K562 (cell line): ENCODE measurements around the gene NCAPG2. TPM values are rescaled to one million over a fixed set of nuclear protein-coding genes. Genes with fewer than 3 reads are reported as not detected.

Source experiments
- ATAC-seq: fragments of 200-7000 bp; cut with Tn5 transposase; 3 replicates; pipeline ENCODE4 v1.9.1; 2020; ENCODE audit warnings: moderate library complexity
- BruUV-seq: library from RNA; stranded (reverse); fragments of 400-500 nt; replicated peaks from 2 replicates; lab custom pipeline; 2021; lab: Mats Ljungman, UMichigan
- CTCF ChIA-PET: fragments of 300-600 bp; formaldehyde crosslinking; extraction: SDS; loops from one replicate; lab custom pipeline; 2021; ENCODE audit warnings: low intra/inter-chr PET ratio; lab: Yijun Ruan, JAX
- POLR2A ChIA-PET: fragments of 300-600, 350-650 bp; sonication (Branson Sonifier 250); formaldehyde crosslinking; extraction: SDS; loops from one replicate; lab custom pipeline; 2021; ENCODE audit warnings: antibody characterized with exemption, inconsistent platforms; lab: Yijun Ruan, JAX
- DNase-seq, 4 experiments: peaks; one replicate each; pipeline versions ENCODE4 v3.0.0 to v3.0.0-alpha.2; 2011 to 2018; ENCODE audit warnings: low spot score in 3 of 4, mixed read lengths in 3 of 4; ENCODE audit errors: extremely low read depth in 1 of 4
- FAIRE-seq: peaks from 2 replicates; lab custom pipeline; 2011; peaks lifted over from hg19 to GRCh38; lab: Jason Lieb, UNC
- H2AFZ ChIP-seq: 2 replicates; pipeline ENCODE4 v1.6.0; 2011; ENCODE audit warnings: low read depth, low read length, control low read depth, inconsistent platforms
- H3K27ac ChIP-seq: fragments of 200-600 bp; 3 replicates; pipeline ENCODE4 v1.8.0; 2011; ENCODE audit warnings: low read depth, mild to moderate bottlenecking, control low read depth, inconsistent platforms, low read length, moderate library complexity, mixed read lengths; ENCODE audit errors: extremely low read depth
- H3K27me3 ChIP-seq, 2 experiments: fragments of 300-600 bp in 1 of 2; 2 replicates in 1 of 2; 3 replicates in 1 of 2; pipeline versions ENCODE4 v1.6.0 to v1.8.0; 2011; ENCODE audit warnings: inconsistent platforms in 2 of 2, low read length in 2 of 2, mild to moderate bottlenecking in 1 of 2, mixed read lengths in 1 of 2, moderate library complexity in 1 of 2; ENCODE audit not compliant: control insufficient read depth in 2 of 2, insufficient read depth in 2 of 2
- H3K36me3 ChIP-seq: fragments of 300-600 bp; 3 replicates; pipeline ENCODE4 v1.8.0; 2011; ENCODE audit warnings: mild to moderate bottlenecking, low read length, inconsistent platforms; ENCODE audit not compliant: control insufficient read depth, insufficient read depth
- H3K4me1 ChIP-seq, 2 experiments: fragments of 200-600 bp in 1 of 2; replicated peaks in 1 of 2; 2 replicates in 1 of 2; 3 replicates in 1 of 2; pipeline versions ENCODE4 v1.5.1 to v1.8.0; 2011; ENCODE audit warnings: inconsistent platforms in 2 of 2, low read length in 2 of 2, mild to moderate bottlenecking in 1 of 2, mixed read lengths in 1 of 2, moderate library complexity in 1 of 2; ENCODE audit not compliant: control insufficient read depth in 2 of 2, insufficient read depth in 2 of 2
- H3K4me2 ChIP-seq: 2 replicates; pipeline ENCODE4 v1.6.1; 2011; ENCODE audit warnings: low read length, control low read depth, inconsistent platforms, mixed read lengths; ENCODE audit not compliant: insufficient read depth
- H3K4me3 ChIP-seq: fragments of 200-600 bp; sonication (generic), shearing (Covaris generic); 2 replicates; pipeline ENCODE4 v1.5.1; 2016; ENCODE audit warnings: control low read depth, inconsistent platforms
- H3K79me2 ChIP-seq: fragments of 200-600 bp; 3 replicates; pipeline ENCODE4 v1.8.0; 2011; ENCODE audit warnings: low read length, inconsistent platforms; ENCODE audit not compliant: control insufficient read depth, insufficient read depth
- H3K9ac ChIP-seq, 2 experiments: 2 replicates each; pipeline versions ENCODE4 v1.6.0 to v1.6.1; 2011; ENCODE audit warnings: low read depth in 2 of 2, low read length in 2 of 2, control low read depth in 1 of 2, inconsistent platforms in 1 of 2, mild to moderate bottlenecking in 1 of 2, mixed read lengths in 1 of 2; ENCODE audit not compliant: insufficient read depth in 1 of 2
- H3K9me1 ChIP-seq: one replicate; pipeline ENCODE4 v1.6.0; 2011; ENCODE audit warnings: inconsistent platforms, mild to moderate bottlenecking, low read length, moderate library complexity; ENCODE audit not compliant: control insufficient read depth, insufficient read depth
- H3K9me3 ChIP-seq: replicated peaks from 2 replicates; pipeline ENCODE4 v1.5.1; 2011; ENCODE audit warnings: low read depth, low read length, inconsistent platforms; ENCODE audit not compliant: control insufficient read depth, insufficient read depth
- H4K20me1 ChIP-seq: replicated peaks from 2 replicates; pipeline ENCODE4 v1.6.1; 2011; ENCODE audit warnings: low read length, inconsistent platforms, mixed read lengths; ENCODE audit not compliant: control insufficient read depth, insufficient read depth
- BDP1 ChIP-seq: IDR thresholded peaks from 3 replicates; pipeline ENCODE4 v1.6.1; 2011; ENCODE audit not compliant: insufficient read length, insufficient read depth
- ELF1 ChIP-seq: fragments of 200-800 bp; sonication (Bioruptor generic); IDR thresholded peaks from 2 replicates; pipeline ENCODE4 v1.6.1; 2016; ENCODE audit warnings: missing genetic modification characterization, missing compliant biosample characterization
- MYC ChIP-seq, 2 experiments: fragments of 250-450 bp in 1 of 2; sonication (Bioruptor Pico) in 1 of 2; IDR thresholded peaks; 2 replicates each; pipeline versions ENCODE4 v1.5.1 to v1.6.1; 2012 to 2021; ENCODE audit warnings: low read depth in 2 of 2, borderline replicate concordance in 1 of 2, improper control_type of control experiment in 1 of 2, low read length in 1 of 2, mild to moderate bottlenecking in 1 of 2, moderate library complexity in 1 of 2
- ZSCAN32 ChIP-seq: fragments of 450-650 bp; formaldehyde crosslinking; IDR thresholded peaks from 2 replicates; pipeline ENCODE4 v1.4.0; 2020; ENCODE audit warnings: mild to moderate bottlenecking, moderate library complexity
- WGBS: fragments of 100-300 bp; shearing (Covaris generic); methylation state at CpG from one replicate; pipeline ENCODE4 v1.1.6; 2016; ENCODE audit warnings: low coverage, mixed read lengths; ENCODE audit not compliant: insufficient coverage; ENCODE audit errors: missing lambda C conversion rate; 5-methylcytosine and 5-hydroxymethylcytosine counted together
- in situ Hi-C: fragments of 300-500 bp; cut with MboI; formaldehyde crosslinking; loops from 4 replicates; pipeline ENCODE4 v1.15.0; 2018; ENCODE audit warnings: inconsistent platforms, mixed read lengths
- intact Hi-C: fragments of 100-400 bp; cut with micrococcal nuclease; formaldehyde crosslinking; loops from 2 replicates; pipeline ENCODE4 v1.14.2; 2022
- polyA plus RNA-seq, 8 experiments: library from polyadenylated mRNA; depleted of rRNA in 4 of 8; stranded (reverse) in 5 of 8; unstranded in 3 of 8; fragments of >200 nt; fragmentation: Nextera tagmentation in 2 of 8; fragmentation: Illumina TruSeq in 1 of 8; extraction: Ambion mirVana in 2 of 8; extraction: Trizol in 1 of 8; gene quantifications; 2 replicates each; pipeline versions ENCODE4 v1.2.1 to v1.2.3, GENCODE V29; 2011 to 2014; ENCODE audit warnings: inconsistent platforms in 1 of 8, missing spikeins in 1 of 8
- total RNA-seq, 7 experiments: library from RNA; depleted of rRNA in 6 of 7; stranded (reverse); fragments of >200 nt in 6 of 7; fragmentation: Illumina TruSeq in 2 of 7; extraction: Trizol in 2 of 7; gene quantifications; 2 replicates each; pipeline versions ENCODE4 v1.2.1 to v1.2.3, GENCODE V29; 2011 to 2021; ENCODE audit warnings: low replicate concordance in 1 of 7
- TF ChIP-seq, protein P1 (sequence below): fragments of 250-450 bp; sonication (Bioruptor Pico); IDR thresholded peaks from 2 replicates; pipeline ENCODE4 v1.8.0; 2022; ENCODE audit warnings: inconsistent platforms, mild to moderate bottlenecking, moderate library complexity, borderline replicate concordance

NCAPG2 gene
- total and polyA plus RNA-seq, 9 of the 15 experiments (the other 6 are each of a cell fraction or from before 2014, with no cell fraction given), result 21.5 to 127 (median 86.1) TPM

DNA sequence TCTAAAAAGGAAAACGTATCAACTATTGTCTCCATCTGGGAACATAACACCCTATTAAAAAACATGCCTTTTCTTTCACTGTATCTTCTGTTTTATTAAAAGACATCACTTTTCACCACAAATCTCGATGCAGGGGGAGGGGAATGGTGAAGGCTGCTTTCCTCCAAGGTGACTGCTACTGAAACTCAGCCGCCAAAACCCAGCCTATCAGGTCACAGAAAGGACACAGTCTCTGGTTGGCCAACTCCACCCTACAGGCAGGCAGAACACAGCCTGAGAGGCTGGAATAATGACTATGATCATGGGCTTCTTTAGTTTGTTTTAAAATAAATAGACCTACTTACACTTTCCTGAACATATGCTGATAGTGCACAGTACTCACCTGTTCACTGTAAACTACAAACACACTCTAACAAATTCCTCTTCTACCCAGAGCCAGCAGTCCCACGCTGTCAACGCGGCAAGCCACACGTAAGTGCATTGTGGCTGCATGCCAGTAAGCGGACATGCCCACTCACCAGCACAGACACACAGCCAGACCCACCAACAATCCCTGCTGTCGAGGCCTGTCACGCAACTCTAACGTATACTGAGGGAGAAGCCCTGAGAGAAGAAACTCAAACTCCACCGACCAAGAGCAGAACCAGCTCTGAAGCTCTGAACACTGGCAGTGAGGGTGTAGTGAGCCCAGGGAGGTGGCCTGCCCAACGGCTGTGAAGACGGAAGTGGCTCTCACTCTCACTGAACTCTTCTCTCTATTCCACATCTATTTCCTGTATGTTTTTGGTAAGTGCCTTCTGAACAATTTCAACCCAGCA is 41.8 kb downstream of the NCAPG2 start:
- H3K27ac ChIP-seq, result no peak overlapping the region
- H3K9me3 ChIP-seq, result no peaks in the 10 kb centered on the region
- FAIRE-seq (no peak), DNase-seq (no peak), ATAC-seq (no peak)
- H3K9me1 ChIP-seq, result peaks cover 5% of the 10 kb centered on the region
- no peaks in the 10 kb centered on the region for H3K4me1 ChIP-seq
- no TSS peak for BruUV-seq
- ChIA-PET CTCF (no interaction called here), POLR2A (interaction anchor here (1.0 to 1.4 kb wide), 2 partner anchors 9 to 18 kb away, joined by 3 to 6 read pairs; no protein-coding TSS in a partner anchor)
- whole genome bisulfite sequencing, result 86% methylated on average over 14 of the region's 14 CpGs
- no peak overlapping the region for H2AFZ ChIP-seq
- TF ChIP-seq ELF1 (no peak), ZSCAN32 (CRISPR knock-in tag) (no peak), BDP1 (no peak), MYC (IDR thresholded peaks at IDR 0.05; ENCODE audit: low read depth, low read length) (no peak), MYC (CRISPR knock-in tag; IDR thresholded peaks at IDR 0.05; ENCODE audit: borderline replicate concordance, low read depth) (no peak)
- TF ChIP-seq, protein P1, sequence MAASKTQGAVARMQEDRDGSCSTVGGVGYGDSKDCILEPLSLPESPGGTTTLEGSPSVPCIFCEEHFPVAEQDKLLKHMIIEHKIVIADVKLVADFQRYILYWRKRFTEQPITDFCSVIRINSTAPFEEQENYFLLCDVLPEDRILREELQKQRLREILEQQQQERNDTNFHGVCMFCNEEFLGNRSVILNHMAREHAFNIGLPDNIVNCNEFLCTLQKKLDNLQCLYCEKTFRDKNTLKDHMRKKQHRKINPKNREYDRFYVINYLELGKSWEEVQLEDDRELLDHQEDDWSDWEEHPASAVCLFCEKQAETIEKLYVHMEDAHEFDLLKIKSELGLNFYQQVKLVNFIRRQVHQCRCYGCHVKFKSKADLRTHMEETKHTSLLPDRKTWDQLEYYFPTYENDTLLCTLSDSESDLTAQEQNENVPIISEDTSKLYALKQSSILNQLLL (CRISPR knock-in tag), result no peak
- intact Hi-C loops (no loop called here), in situ Hi-C loops (no loop called here)
- H3K36me3 ChIP-seq, result peaks cover 80% of the 10 kb centered on the region
- H3K4me2 ChIP-seq, result no peak overlapping the region
- H3K27me3 ChIP-seq, result no peaks in the 10 kb centered on the region
- H4K20me1 ChIP-seq, result peaks cover 7% of the 10 kb centered on the region; the same call in 1 of the 2 replicates
- no peak overlapping the region for H3K4me3 ChIP-seq
- no peaks in the 10 kb centered on the region for H3K79me2 ChIP-seq
- H3K9ac ChIP-seq, result peak overlapping the region in 1 of 2 experiments; percentile 11; a peak in 1 of 4 replicates
